ENCODE results near the gene LGI2.

GRCh38 chr4:24973404-24973746 lies 57.4 kb downstream of the LGI2 start:
- TF ChIP-seq POLR2A (IDR thresholded peaks at IDR 0.05; ENCODE audit: low read depth, low read length) (no peak), POLR2AphosphoS5 (IDR thresholded peaks at IDR 0.05; ENCODE audit: low read depth, low read length) (no peak), TAF1 (IDR thresholded peaks at IDR 0.05; ENCODE audit: borderline replicate concordance, low read depth, low read length) (no peak)
